ENCODE measurements around the gene LHFPL6.

DNA sequence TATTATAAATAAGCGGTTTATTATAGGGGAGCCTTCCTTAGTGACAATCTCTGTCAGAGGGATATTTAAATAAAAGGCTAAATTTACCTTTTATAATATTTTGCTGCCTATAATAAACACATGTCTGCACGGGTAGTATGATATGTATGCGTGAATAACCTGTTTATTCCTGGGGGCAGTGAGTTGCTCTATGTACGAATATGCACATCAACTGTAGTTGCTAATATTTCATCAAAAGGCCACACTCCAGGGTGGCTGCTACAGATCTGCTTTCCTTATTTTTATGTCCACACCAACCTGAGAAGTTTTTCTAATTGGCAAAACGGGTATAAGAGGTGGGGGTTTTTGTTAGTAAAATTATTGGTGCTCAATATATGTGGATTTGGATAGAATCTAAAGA, 192.0 kb downstream of the LHFPL6 start:
- TF ChIP-seq, protein P1, sequence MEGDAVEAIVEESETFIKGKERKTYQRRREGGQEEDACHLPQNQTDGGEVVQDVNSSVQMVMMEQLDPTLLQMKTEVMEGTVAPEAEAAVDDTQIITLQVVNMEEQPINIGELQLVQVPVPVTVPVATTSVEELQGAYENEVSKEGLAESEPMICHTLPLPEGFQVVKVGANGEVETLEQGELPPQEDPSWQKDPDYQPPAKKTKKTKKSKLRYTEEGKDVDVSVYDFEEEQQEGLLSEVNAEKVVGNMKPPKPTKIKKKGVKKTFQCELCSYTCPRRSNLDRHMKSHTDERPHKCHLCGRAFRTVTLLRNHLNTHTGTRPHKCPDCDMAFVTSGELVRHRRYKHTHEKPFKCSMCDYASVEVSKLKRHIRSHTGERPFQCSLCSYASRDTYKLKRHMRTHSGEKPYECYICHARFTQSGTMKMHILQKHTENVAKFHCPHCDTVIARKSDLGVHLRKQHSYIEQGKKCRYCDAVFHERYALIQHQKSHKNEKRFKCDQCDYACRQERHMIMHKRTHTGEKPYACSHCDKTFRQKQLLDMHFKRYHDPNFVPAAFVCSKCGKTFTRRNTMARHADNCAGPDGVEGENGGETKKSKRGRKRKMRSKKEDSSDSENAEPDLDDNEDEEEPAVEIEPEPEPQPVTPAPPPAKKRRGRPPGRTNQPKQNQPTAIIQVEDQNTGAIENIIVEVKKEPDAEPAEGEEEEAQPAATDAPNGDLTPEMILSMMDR (IDR thresholded peaks at IDR 0.05): no peak
- TF ChIP-seq POLR2A (IDR thresholded peaks at IDR 0.05): no peak

Data from Peyer's patch (tissue), 4 donors.